Progenitor cell of endocrine pancreas (in vitro differentiated cells): Measurements from ENCODE around the gene DPYSL5. TPM values are rescaled to one million over a fixed set of nuclear protein-coding genes. Genes with fewer than 3 reads are reported as not detected.

Source experiments
- DNase-seq: peaks from one replicate; pipeline ENCODE4 v3.0.0; 2021; ENCODE audit warnings: low spot score; ENCODE audit not compliant: unreplicated experiment
- H3K27ac Mint-ChIP-seq: 2 replicates; pipeline ENCODE4 v1.8.0; 2021; ENCODE audit warnings: mild to moderate bottlenecking, moderate library complexity, mixed read lengths
- H3K27me3 Mint-ChIP-seq: 2 replicates; pipeline ENCODE4 v1.8.0; 2021; ENCODE audit warnings: mixed read lengths
- H3K36me3 Mint-ChIP-seq: 2 replicates; pipeline ENCODE4 v1.8.0; 2022; ENCODE audit warnings: mixed read lengths; ENCODE audit not compliant: insufficient read depth
- H3K4me1 Mint-ChIP-seq: 2 replicates; pipeline ENCODE4 v1.8.0; 2021; ENCODE audit warnings: low read depth, mixed read lengths
- H3K4me3 Mint-ChIP-seq: 2 replicates; pipeline ENCODE4 v1.8.0; 2021; ENCODE audit warnings: low read depth, mild to moderate bottlenecking, moderate library complexity, mixed read lengths
- H3K9me3 Mint-ChIP-seq: 2 replicates; pipeline ENCODE4 v1.8.0; 2021; ENCODE audit warnings: low read depth, mixed read lengths
- CTCF ChIP-seq: fragments of 200-600 bp; sonication (generic); IDR thresholded peaks from one replicate; pipeline ENCODE4 v1.5.0; 2021; ENCODE audit warnings: antibody characterized with exemption, mild to moderate bottlenecking; ENCODE audit not compliant: unreplicated experiment
- total RNA-seq: library from RNA; stranded (reverse); gene quantifications from 2 replicates; pipeline ENCODE4 v1.2.1, GENCODE V29; 2021

The DPYSL5 gene
- total RNA-seq, 1 donor from 2014 or later = 75.0 TPM

- H3K27me3 Mint-ChIP-seq = no peaks in the 10 kb centered on the region
- DNase-seq = no peak
- no peaks in the 10 kb centered on the region for H3K9me3 Mint-ChIP-seq
- no peaks in the 10 kb centered on the region for H3K4me1 Mint-ChIP-seq
- TF ChIP-seq CTCF = no peak
- H3K36me3 Mint-ChIP-seq = no peaks in the 10 kb centered on the region
- H3K4me3 Mint-ChIP-seq = no peak overlapping the region
- H3K27ac Mint-ChIP-seq = no peak overlapping the region
Observed at GRCh38 chr2:26885651-26886329, 37.9 kb downstream of the DPYSL5 start.

- no peaks in the 10 kb centered on the region for H3K4me1 Mint-ChIP-seq
- no peaks in the 10 kb centered on the region for H3K9me3 Mint-ChIP-seq
- no peak for TF ChIP-seq CTCF
- no peak for DNase-seq
- no peaks in the 10 kb centered on the region for H3K27me3 Mint-ChIP-seq
- no peaks in the 10 kb centered on the region for H3K36me3 Mint-ChIP-seq
- H3K4me3 Mint-ChIP-seq = no peak overlapping the region
- no peak overlapping the region for H3K27ac Mint-ChIP-seq
Observed at GRCh38 chr2:26886736-26887135, 38.8 kb downstream of the DPYSL5 start.

GRCh38 chr2:26887151-26887550, 39.2 kb downstream of the DPYSL5 start:
- no peak for TF ChIP-seq CTCF
- Mint-ChIP-seq H3K4me1 (no peaks in the 10 kb centered on the region), H3K36me3 (no peaks in the 10 kb centered on the region), H3K27me3 (no peaks in the 10 kb centered on the region), H3K27ac (no peak overlapping the region), H3K4me3 (no peak overlapping the region), H3K9me3 (no peaks in the 10 kb centered on the region)
- no peak for DNase-seq

GRCh38 chr2:26889796-26890195, 41.9 kb downstream of the DPYSL5 start:
- Mint-ChIP-seq H3K9me3 (peaks cover 7% of the 10 kb centered on the region), H3K36me3 (peaks cover 6% of the 10 kb centered on the region), H3K27me3 (no peaks in the 10 kb centered on the region), H3K4me3 (no peak overlapping the region), H3K4me1 (no peaks in the 10 kb centered on the region), H3K27ac (no peak overlapping the region)
- DNase-seq = no peak
- TF ChIP-seq CTCF = no peak

GRCh38 chr2:26890341-26891000, 42.5 kb downstream of the DPYSL5 start:
- Mint-ChIP-seq H3K27me3 (no peaks in the 10 kb centered on the region), H3K27ac (no peak overlapping the region), H3K4me3 (no peak overlapping the region), H3K36me3 (peaks cover 7% of the 10 kb centered on the region), H3K9me3 (peaks cover 12% of the 10 kb centered on the region), H3K4me1 (no peaks in the 10 kb centered on the region)
- no peak for DNase-seq
- TF ChIP-seq CTCF = no peak
